Peyer's patch (tissue), 4 donors: ENCODE results near the gene PTPN12.

Source experiments
- POLR2A ChIP-seq, 2 donors: fragments of 450-650 bp; IDR thresholded peaks; one replicate each; pipeline ENCODE4 v1.5.1; 2017; ENCODE audit warnings: antibody characterized with exemption in 2 of 2, mild to moderate bottlenecking in 2 of 2, moderate library complexity in 2 of 2
- TF ChIP-seq, protein P1 (sequence below), 6 experiments: fragments of 450-650 bp in 4 of 6; fragments of 200-600 bp in 2 of 6; sonication (generic) in 1 of 6; IDR thresholded peaks; one replicate each; pipeline ENCODE4 v1.5.1; 2017 to 2019; ENCODE audit warnings: antibody characterized with exemption in 6 of 6, mild to moderate bottlenecking in 3 of 6, moderate library complexity in 1 of 6

GRCh38 chr7:77571801-77572200 lies 34.7 kb downstream of the PTPN12 start:
- TF ChIP-seq, protein P1, sequence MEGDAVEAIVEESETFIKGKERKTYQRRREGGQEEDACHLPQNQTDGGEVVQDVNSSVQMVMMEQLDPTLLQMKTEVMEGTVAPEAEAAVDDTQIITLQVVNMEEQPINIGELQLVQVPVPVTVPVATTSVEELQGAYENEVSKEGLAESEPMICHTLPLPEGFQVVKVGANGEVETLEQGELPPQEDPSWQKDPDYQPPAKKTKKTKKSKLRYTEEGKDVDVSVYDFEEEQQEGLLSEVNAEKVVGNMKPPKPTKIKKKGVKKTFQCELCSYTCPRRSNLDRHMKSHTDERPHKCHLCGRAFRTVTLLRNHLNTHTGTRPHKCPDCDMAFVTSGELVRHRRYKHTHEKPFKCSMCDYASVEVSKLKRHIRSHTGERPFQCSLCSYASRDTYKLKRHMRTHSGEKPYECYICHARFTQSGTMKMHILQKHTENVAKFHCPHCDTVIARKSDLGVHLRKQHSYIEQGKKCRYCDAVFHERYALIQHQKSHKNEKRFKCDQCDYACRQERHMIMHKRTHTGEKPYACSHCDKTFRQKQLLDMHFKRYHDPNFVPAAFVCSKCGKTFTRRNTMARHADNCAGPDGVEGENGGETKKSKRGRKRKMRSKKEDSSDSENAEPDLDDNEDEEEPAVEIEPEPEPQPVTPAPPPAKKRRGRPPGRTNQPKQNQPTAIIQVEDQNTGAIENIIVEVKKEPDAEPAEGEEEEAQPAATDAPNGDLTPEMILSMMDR (IDR thresholded peaks at IDR 0.05): no peak
- TF ChIP-seq POLR2A (IDR thresholded peaks at IDR 0.05): no peak
